Measurements from ENCODE around the gene SACM1L.

Gene SACM1L

DNA sequence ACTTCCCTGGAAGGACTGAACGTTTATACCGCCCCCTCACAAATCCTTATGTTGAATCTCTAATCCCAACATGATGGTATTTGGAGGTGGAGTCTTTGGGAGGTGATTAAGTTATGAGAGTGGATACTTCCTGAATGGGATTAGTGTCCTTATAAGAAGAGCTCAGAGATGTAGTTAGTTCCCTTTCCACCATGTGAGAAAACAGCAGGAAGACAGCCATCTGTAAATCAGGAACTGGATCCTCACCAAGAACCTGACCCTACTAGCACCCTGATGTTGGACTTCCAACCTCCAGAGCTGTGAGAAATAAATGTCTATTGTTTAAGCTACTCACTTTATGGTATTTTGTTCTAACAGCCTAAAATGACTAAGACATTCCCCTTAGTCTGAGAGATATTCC, 33.3 kb upstream of the SACM1L start:
- TF ChIP-seq, protein P1, sequence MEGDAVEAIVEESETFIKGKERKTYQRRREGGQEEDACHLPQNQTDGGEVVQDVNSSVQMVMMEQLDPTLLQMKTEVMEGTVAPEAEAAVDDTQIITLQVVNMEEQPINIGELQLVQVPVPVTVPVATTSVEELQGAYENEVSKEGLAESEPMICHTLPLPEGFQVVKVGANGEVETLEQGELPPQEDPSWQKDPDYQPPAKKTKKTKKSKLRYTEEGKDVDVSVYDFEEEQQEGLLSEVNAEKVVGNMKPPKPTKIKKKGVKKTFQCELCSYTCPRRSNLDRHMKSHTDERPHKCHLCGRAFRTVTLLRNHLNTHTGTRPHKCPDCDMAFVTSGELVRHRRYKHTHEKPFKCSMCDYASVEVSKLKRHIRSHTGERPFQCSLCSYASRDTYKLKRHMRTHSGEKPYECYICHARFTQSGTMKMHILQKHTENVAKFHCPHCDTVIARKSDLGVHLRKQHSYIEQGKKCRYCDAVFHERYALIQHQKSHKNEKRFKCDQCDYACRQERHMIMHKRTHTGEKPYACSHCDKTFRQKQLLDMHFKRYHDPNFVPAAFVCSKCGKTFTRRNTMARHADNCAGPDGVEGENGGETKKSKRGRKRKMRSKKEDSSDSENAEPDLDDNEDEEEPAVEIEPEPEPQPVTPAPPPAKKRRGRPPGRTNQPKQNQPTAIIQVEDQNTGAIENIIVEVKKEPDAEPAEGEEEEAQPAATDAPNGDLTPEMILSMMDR (IDR thresholded peaks at IDR 0.05; ENCODE audit: low read depth, low read length), result no peak
- TF ChIP-seq MYC (IDR thresholded peaks at IDR 0.05; ENCODE audit: low read depth, low read length) (no peak), POLR2A (IDR thresholded peaks at IDR 0.05; ENCODE audit: extremely low read depth, insufficient read length) (no peak)
- TF ChIP-seq, protein P2, sequence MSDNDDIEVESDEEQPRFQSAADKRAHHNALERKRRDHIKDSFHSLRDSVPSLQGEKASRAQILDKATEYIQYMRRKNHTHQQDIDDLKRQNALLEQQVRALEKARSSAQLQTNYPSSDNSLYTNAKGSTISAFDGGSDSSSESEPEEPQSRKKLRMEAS (IDR thresholded peaks at IDR 0.05; ENCODE audit: low read depth, low read length), result no peak
- no peak overlapping the region for H3K4me3 ChIP-seq (ENCODE audit: low read depth, low read length)
- no peak for DNase-seq (ENCODE audit: low read depth)

DNA sequence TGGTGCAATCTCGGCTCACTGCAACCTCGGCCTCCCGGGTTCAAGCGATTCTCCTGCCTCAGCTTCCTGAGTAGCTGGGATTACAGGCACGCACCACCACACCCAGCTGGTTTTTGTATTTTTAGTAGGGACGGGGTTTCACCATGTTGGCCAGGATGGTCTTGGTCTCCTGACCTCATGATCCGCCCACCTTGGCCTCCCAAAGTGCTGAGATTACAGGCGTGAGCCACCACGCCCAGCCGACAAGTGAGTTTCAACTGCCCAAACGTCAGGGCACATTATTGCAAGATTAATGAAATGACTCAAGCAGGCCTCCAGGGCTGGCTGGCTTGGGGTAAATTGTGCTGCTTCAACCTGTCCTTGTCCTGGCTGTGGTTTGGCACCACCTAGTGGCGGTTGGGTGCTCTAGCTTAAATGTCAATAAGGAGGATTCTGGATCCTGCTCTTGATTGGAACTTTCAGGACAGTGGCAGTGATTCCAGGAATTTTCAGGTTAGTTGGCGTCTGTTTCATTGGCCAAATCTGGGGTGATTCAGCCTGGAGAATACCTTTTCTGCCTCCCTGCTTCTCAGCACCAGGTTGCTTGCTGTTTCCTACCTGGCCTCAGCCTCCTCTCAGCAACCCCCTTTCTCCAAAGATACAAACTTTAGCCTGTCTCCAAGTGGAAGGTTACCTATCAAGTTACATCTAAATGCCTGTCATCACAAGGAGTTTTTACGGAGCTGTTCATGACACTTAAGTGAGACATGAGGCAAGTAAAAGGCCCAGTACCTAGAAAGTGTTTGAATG, 32.4 kb upstream of the SACM1L start:
- DNase-seq (ENCODE audit: low read depth), result peak; percentile 94
- H3K4me3 ChIP-seq (ENCODE audit: low read depth, low read length), result no peak overlapping the region
- TF ChIP-seq, protein P2 (IDR thresholded peaks at IDR 0.05; ENCODE audit: low read depth, low read length), result peak; percentile 50; the same call in 1 of the 2 replicates
- TF ChIP-seq MYC (IDR thresholded peaks at IDR 0.05; ENCODE audit: low read depth, low read length) (peak; percentile 64; the same call in 1 of the 2 replicates), POLR2A (IDR thresholded peaks at IDR 0.05; ENCODE audit: extremely low read depth, insufficient read length) (no peak)
- TF ChIP-seq, protein P1 (IDR thresholded peaks at IDR 0.05; ENCODE audit: low read depth, low read length), result peak; percentile 77

DNA sequence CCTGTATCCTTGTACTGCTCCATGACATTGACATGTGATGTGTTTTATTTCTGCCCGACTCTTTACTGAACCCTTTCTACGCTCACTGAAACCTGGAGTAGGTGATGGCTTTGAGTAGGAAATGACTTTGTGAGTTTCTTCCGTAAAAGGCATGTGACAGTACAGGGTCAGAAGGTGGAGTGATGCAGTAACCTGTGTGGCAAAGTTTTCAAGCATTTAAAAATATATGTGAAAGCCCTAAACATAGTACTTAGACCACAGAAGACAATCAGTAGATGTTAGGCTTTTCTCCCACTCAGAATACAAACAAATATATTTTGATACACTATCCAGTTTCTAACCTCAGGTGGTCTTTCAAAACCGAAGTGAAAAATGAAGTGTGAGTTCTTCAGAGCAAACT, 31.3 kb upstream of the SACM1L start:
- H3K4me3 ChIP-seq (ENCODE audit: low read depth, low read length), result no peak overlapping the region
- no peak for TF ChIP-seq MYC (IDR thresholded peaks at IDR 0.05; ENCODE audit: low read depth, low read length)
- TF ChIP-seq, protein P1 (IDR thresholded peaks at IDR 0.05; ENCODE audit: low read depth, low read length), result no peak
- no peak for DNase-seq (ENCODE audit: low read depth)

DNA sequence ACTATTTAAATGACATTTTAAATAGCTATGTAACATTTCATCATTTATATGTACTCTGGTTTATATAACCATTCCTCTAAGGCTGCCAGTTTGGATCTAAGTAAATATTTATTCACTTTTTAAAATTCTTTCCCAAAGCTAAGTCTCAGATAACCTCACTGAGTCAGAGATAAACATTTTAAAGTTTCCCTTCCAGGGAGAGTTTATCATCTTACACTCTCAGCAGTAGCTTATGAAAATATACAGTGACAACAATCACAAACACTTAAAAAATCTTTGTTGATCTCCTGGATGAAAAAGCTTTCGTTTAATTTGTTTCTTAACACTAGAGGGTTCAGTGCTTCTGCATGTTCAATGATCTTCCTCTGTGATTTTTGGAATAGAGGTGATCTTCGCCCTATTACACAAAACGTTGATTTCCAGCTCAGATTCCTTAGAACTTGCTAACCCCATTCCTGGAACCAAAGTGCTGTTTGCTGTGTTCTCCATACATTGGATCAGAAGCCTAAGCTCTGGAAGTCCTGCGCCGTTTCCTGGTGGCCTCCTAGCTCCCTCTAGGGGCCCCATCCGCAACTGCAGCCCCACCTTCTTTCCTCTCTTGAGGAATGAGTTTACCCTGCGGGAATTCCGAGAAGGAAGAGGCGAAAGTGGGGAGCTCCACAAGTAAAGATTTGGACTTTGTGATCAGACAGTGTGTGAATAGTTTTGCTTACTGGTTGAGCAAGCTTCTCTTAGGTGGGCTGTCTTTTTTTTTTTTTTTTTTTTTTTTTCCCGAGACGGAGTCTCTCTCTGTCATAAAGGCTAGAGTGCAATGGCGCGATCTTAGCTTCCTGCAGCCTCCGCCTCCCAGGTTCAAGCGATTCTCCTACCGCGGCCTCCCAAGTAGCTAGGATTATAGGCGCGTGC, 29.3 kb upstream of the SACM1L start:
- peak; percentile 46 for DNase-seq (ENCODE audit: low read depth)
- no peak for TF ChIP-seq MYC (IDR thresholded peaks at IDR 0.05; ENCODE audit: low read depth, low read length)
- TF ChIP-seq POLR2A (IDR thresholded peaks at IDR 0.05; ENCODE audit: extremely low read depth, insufficient read length), result no peak
- TF ChIP-seq, protein P1 (IDR thresholded peaks at IDR 0.05; ENCODE audit: low read depth, low read length), result peak; percentile 92
- TF ChIP-seq, protein P2 (IDR thresholded peaks at IDR 0.05; ENCODE audit: low read depth, low read length), result no peak
- H3K4me3 ChIP-seq (ENCODE audit: low read depth, low read length), result no peak overlapping the region

DNA sequence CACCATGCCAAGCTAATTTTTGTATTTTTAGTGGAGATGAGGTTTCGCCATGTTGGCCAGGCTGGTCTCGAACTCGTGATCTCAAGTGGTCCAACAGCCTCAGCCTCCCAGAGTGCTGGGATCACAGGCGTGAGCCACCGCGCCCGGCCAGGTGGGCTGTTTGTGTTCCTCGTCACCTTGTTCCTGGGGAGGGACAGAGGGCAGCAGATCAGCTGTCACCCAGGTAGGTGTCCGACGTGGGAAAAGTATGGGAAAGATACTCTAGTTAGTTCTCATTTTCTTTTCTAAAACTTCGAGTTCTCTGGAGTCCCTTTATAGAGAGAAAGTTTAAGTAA, 28.7 kb upstream of the SACM1L start:
- TF ChIP-seq POLR2A (IDR thresholded peaks at IDR 0.05; ENCODE audit: extremely low read depth, insufficient read length), result no peak
- no peak for TF ChIP-seq MYC (IDR thresholded peaks at IDR 0.05; ENCODE audit: low read depth, low read length)
- TF ChIP-seq, protein P1 (IDR thresholded peaks at IDR 0.05; ENCODE audit: low read depth, low read length), result no peak
- TF ChIP-seq, protein P2 (IDR thresholded peaks at IDR 0.05; ENCODE audit: low read depth, low read length), result no peak
- DNase-seq (ENCODE audit: low read depth), result no peak
- H3K4me3 ChIP-seq (ENCODE audit: low read depth, low read length), result no peak overlapping the region

Measured in NB4 (cell line).